Measurements from ENCODE around the gene C7orf57. TPM values are rescaled to one million over a fixed set of nuclear protein-coding genes. Genes with fewer than 3 reads are reported as not detected.
A peak's percentile ranks its signal among the peaks of the same experiment; 100 is the strongest.

C7orf57 gene
- total RNA-seq, 1 experiment from 2014 or later = 0.15 TPM

- H4K20me1 ChIP-seq (ENCODE audit: insufficient read depth) = no peaks in the 10 kb centered on the region
- no peaks in the 10 kb centered on the region for H3K27me3 ChIP-seq (ENCODE audit: insufficient read depth, low read length)
- H3K79me2 ChIP-seq (ENCODE audit: insufficient read depth, low read length) = no peaks in the 10 kb centered on the region
- H3K9ac ChIP-seq (ENCODE audit: low read length) = no peak overlapping the region
- BruUV-seq (replicated peaks) = no TSS peak
- H3K9me3 ChIP-seq (ENCODE audit: control insufficient read depth in 1 of 2, insufficient read depth in 1 of 2, low read depth in 1 of 2, low read length in 2 of 2) = no peaks in the 10 kb centered on the region
- ChIA-PET POLR2A (interaction anchor here (0.7 to 1.4 kb wide), 3 partner anchors 8 to 97 kb away, joined by 3 read pairs; no protein-coding TSS in a partner anchor), RAD21 (ENCODE audit: low non-redundant PET in 1 of 2, low total read pairs in 2 of 2, uncharacterized antibody in 2 of 2, unreplicated experiment in 2 of 2) (no interaction called here), CTCF (no interaction called here)
- intact Hi-C loops (cut with micrococcal nuclease) = no loop called here
- DNase-seq (ENCODE audit: low read depth, low spot score) (no peak), ATAC-seq (no peak)
- peaks cover 23 to 30% of the 10 kb centered on the region in 2 experiments for H3K4me1 ChIP-seq (ENCODE audit: control insufficient read depth in 1 of 2, insufficient read depth in 2 of 2, low read length in 2 of 2)
- H2AFZ ChIP-seq (ENCODE audit: low read depth, low read length, poor library complexity, severe bottlenecking) = no peak overlapping the region
- TF ChIP-seq SRF (IDR thresholded peaks at IDR 0.05; ENCODE audit: low read depth) (no peak), ELF1 (IDR thresholded peaks at IDR 0.05; ENCODE audit: borderline replicate concordance, low read depth) (no peak), POLR2AphosphoS5 (IDR thresholded peaks at IDR 0.05; ENCODE audit: low read depth, low read length) (0 out of 2 replicates have a peak, but pooled peaks have one; percentile 31)
- no peak overlapping the region for H3K4me3 ChIP-seq (replicated peaks in 1 of 2; ENCODE audit: low read depth in 1 of 2, low read length in 2 of 2)
- peaks cover 4% of the 10 kb centered on the region in 2 experiments; a peak in 2 of 4 replicates for H3K36me3 ChIP-seq (ENCODE audit: control insufficient read depth in 1 of 2, insufficient read depth in 2 of 2, low read length in 2 of 2)
- no peaks in the 10 kb centered on the region for H3K9me2 ChIP-seq (ENCODE audit: insufficient read depth)
- no peak overlapping the region for H3K27ac ChIP-seq (ENCODE audit: low read depth, low read length)
- H3K4me2 ChIP-seq (ENCODE audit: low read length) = no peak overlapping the region
These were observed 60.9 kb downstream of the C7orf57 start for GRCh38 chr7:48096273-48096672.

GRCh38 chr7:48097521-48098231 is 62.3 kb downstream of the C7orf57 start:
- H3K4me3 ChIP-seq (replicated peaks in 1 of 2; ENCODE audit: low read depth in 1 of 2, low read length in 2 of 2) = no peak overlapping the region
- TF ChIP-seq POLR2AphosphoS5 (IDR thresholded peaks at IDR 0.05; ENCODE audit: low read depth, low read length) = 0 out of 2 replicates have a peak, but pooled peaks have one; percentile 20
- TF ChIP-seq JUND (IDR thresholded peaks at IDR 0.05) = no peak
- TF ChIP-seq POLR2A (IDR thresholded peaks at IDR 0.05; ENCODE audit: borderline replicate concordance, extremely low read depth, insufficient read depth, insufficient read length) = no peak
- TF ChIP-seq EGR1 (IDR thresholded peaks at IDR 0.05; ENCODE audit: low read depth) = no peak
- TF ChIP-seq SIN3A (IDR thresholded peaks at IDR 0.05; ENCODE audit: low read depth) = 0 out of 2 replicates have a peak, but pooled peaks have one; percentile 22
- no peak for TF ChIP-seq REST (IDR thresholded peaks at IDR 0.05; ENCODE audit: low read depth)
- intact Hi-C loops (cut with micrococcal nuclease) = no loop called here
- ChIA-PET CTCF (interaction anchor here (1.2 kb wide), 1 partner anchor 12 kb away, joined by 3 read pairs; no protein-coding TSS in a partner anchor), RAD21 (ENCODE audit: low non-redundant PET in 1 of 2, low total read pairs in 2 of 2, uncharacterized antibody in 2 of 2, unreplicated experiment in 2 of 2) (no interaction called here), POLR2A (no interaction called here)
- no peak overlapping the region for H3K27ac ChIP-seq (ENCODE audit: low read depth, low read length)
- no peaks in the 10 kb centered on the region for H4K20me1 ChIP-seq (ENCODE audit: insufficient read depth)
- no peaks in the 10 kb centered on the region for H3K9me3 ChIP-seq (ENCODE audit: control insufficient read depth in 1 of 2, insufficient read depth in 1 of 2, low read depth in 1 of 2, low read length in 2 of 2)
- no peaks in the 10 kb centered on the region for H3K27me3 ChIP-seq (ENCODE audit: insufficient read depth, low read length)
- H3K79me2 ChIP-seq (ENCODE audit: insufficient read depth, low read length) = no peaks in the 10 kb centered on the region
- H3K4me2 ChIP-seq (ENCODE audit: low read length) = no peak overlapping the region
- ATAC-seq = no peak
- no peak for DNase-seq (ENCODE audit: low read depth, low spot score)
- no peak overlapping the region for H2AFZ ChIP-seq (ENCODE audit: low read depth, low read length, poor library complexity, severe bottlenecking)
- H3K4me1 ChIP-seq (ENCODE audit: control insufficient read depth in 1 of 2, insufficient read depth in 2 of 2, low read length in 2 of 2) = peaks cover 10 to 16% of the 10 kb centered on the region in 2 experiments
- no peaks in the 10 kb centered on the region for H3K9me2 ChIP-seq (ENCODE audit: insufficient read depth)
- no TSS peak for BruUV-seq (replicated peaks)
- peaks cover 4 to 19% of the 10 kb centered on the region in 2 experiments; a peak in 2 of 4 replicates for H3K36me3 ChIP-seq (ENCODE audit: control insufficient read depth in 1 of 2, insufficient read depth in 2 of 2, low read length in 2 of 2)
- no peak overlapping the region for H3K9ac ChIP-seq (ENCODE audit: low read length)

All from HCT116 (cell line).